IMR-90 (cell line): ENCODE results near the gene HELZ.

ENCODE experiments used
- BHLHE40 ChIP-seq: fragments of 150-350 bp; IDR thresholded peaks from 2 replicates; pipeline ENCODE4 v1.6.1; 2016; ENCODE audit warnings: mild to moderate bottlenecking, low read depth, low read length
- CHD1 ChIP-seq: IDR thresholded peaks from 2 replicates; pipeline ENCODE4 v1.6.1; 2012; ENCODE audit warnings: low read depth, low read length, improper control_type of control experiment
- MAZ ChIP-seq: IDR thresholded peaks from 2 replicates; pipeline ENCODE4 v1.6.1; 2012; ENCODE audit warnings: low read depth, mild to moderate bottlenecking, low read length, improper control_type of control experiment, moderate library complexity, borderline replicate concordance
- POLR2A ChIP-seq: IDR thresholded peaks from 2 replicates; pipeline ENCODE4 v1.6.1; 2012; ENCODE audit warnings: mild to moderate bottlenecking, low read depth, low read length
- RCOR1 ChIP-seq: IDR thresholded peaks from 2 replicates; pipeline ENCODE4 v1.6.1; 2012; ENCODE audit warnings: mild to moderate bottlenecking, low read length, improper control_type of control experiment; ENCODE audit not compliant: insufficient replicate concordance
- RFX5 ChIP-seq: IDR thresholded peaks from 2 replicates; pipeline ENCODE4 v1.8.0; 2012; ENCODE audit warnings: low read depth, mild to moderate bottlenecking, low read length, moderate library complexity
- TF ChIP-seq, protein P1 (sequence below): conservative IDR thresholded peaks from 2 replicates; pipeline ENCODE4 v1.5.1; 2012; ENCODE audit warnings: mild to moderate bottlenecking, low read depth, low read length, improper control_type of control experiment
- TF ChIP-seq, protein P2 (sequence below): fragments of 150-350 bp; IDR thresholded peaks from 2 replicates; pipeline ENCODE4 v1.6.1; 2017; ENCODE audit warnings: mild to moderate bottlenecking, antibody characterized with exemption, low read length, low read depth

DNA sequence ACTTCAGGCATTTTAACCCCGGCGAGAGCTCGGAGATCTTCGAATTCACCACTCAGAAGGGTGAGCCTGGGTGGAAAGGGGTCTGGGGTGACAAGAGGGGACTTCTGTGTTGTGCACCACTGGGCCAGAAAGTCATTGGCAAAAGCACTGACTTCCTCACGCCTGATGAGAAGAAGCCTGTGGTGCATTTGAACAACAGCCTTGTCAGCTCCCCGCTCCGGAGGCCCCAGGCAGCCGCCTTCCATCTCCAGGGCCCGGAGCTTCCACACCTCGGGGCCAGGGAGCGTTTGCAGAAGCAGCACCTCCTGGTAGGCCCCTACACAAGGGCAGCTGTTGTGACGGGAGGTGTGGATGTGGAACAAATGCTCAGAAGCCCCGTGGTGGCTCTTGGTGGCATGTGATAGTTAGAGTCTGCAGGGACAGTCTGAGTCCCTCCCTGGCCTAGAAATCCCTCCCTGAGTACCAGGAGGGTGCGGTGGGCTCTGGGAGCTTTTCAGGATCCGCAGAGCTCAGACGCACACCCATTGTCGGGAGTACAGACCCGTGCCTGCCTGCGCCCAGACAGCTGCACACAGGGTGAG, 190.9 kb downstream of the HELZ start:
- TF ChIP-seq RCOR1: no peak
- TF ChIP-seq, protein P1, sequence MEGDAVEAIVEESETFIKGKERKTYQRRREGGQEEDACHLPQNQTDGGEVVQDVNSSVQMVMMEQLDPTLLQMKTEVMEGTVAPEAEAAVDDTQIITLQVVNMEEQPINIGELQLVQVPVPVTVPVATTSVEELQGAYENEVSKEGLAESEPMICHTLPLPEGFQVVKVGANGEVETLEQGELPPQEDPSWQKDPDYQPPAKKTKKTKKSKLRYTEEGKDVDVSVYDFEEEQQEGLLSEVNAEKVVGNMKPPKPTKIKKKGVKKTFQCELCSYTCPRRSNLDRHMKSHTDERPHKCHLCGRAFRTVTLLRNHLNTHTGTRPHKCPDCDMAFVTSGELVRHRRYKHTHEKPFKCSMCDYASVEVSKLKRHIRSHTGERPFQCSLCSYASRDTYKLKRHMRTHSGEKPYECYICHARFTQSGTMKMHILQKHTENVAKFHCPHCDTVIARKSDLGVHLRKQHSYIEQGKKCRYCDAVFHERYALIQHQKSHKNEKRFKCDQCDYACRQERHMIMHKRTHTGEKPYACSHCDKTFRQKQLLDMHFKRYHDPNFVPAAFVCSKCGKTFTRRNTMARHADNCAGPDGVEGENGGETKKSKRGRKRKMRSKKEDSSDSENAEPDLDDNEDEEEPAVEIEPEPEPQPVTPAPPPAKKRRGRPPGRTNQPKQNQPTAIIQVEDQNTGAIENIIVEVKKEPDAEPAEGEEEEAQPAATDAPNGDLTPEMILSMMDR: no peak
- TF ChIP-seq POLR2A: no peak
- no peak for TF ChIP-seq MAZ
- no peak for TF ChIP-seq BHLHE40
- TF ChIP-seq, protein P2, sequence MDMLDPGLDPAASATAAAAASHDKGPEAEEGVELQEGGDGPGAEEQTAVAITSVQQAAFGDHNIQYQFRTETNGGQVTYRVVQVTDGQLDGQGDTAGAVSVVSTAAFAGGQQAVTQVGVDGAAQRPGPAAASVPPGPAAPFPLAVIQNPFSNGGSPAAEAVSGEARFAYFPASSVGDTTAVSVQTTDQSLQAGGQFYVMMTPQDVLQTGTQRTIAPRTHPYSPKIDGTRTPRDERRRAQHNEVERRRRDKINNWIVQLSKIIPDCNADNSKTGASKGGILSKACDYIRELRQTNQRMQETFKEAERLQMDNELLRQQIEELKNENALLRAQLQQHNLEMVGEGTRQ: no peak
- no peak for TF ChIP-seq RFX5
- TF ChIP-seq CHD1: no peak
